Central memory CD4-positive, alpha-beta T cell (primary cell): Measurements from ENCODE around the gene ADCY2.
A peak's percentile ranks its signal among the peaks of the same experiment; 100 is the strongest.

Experiments
- DNase-seq: peaks from one replicate; pipeline ENCODE4 v3.0.0; 2022

ADCY2 gene

GRCh38 chr5:7668627-7669026, 272.7 kb downstream of the ADCY2 start:
- no peak for DNase-seq

GRCh38 chr5:7671381-7671993, 275.5 kb downstream of the ADCY2 start:
- DNase-seq, result no peak

GRCh38 chr5:7673658-7674057, 277.7 kb downstream of the ADCY2 start:
- no peak for DNase-seq

- DNase-seq, result no peak
Observed at GRCh38 chr5:7676455-7676854, 280.5 kb downstream of the ADCY2 start.

GRCh38 chr5:7678030-7678429, 282.1 kb downstream of the ADCY2 start:
- DNase-seq, result no peak

- DNase-seq, result no peak
Observed at GRCh38 chr5:7679663-7680062, 283.7 kb downstream of the ADCY2 start.

- no peak for DNase-seq
Observed at GRCh38 chr5:7680260-7680659, 284.3 kb downstream of the ADCY2 start.

- DNase-seq, result no peak
Observed at GRCh38 chr5:7682379-7682778, 286.4 kb downstream of the ADCY2 start.

GRCh38 chr5:7683753-7684152, 287.8 kb downstream of the ADCY2 start:
- DNase-seq, result no peak

- DNase-seq, result no peak
Observed at GRCh38 chr5:7684826-7685225, 288.9 kb downstream of the ADCY2 start.

GRCh38 chr5:7686794-7687193, 290.9 kb downstream of the ADCY2 start:
- no peak for DNase-seq

- DNase-seq, result no peak
Observed at GRCh38 chr5:7690557-7690956, 294.6 kb downstream of the ADCY2 start.

GRCh38 chr5:7705261-7705660, 309.3 kb downstream of the ADCY2 start:
- DNase-seq, result no peak

GRCh38 chr5:7705736-7706135, 309.8 kb downstream of the ADCY2 start:
- DNase-seq, result no peak

GRCh38 chr5:7706256-7706655, 310.3 kb downstream of the ADCY2 start:
- DNase-seq, result no peak

GRCh38 chr5:7714119-7714518, 318.2 kb downstream of the ADCY2 start:
- no peak for DNase-seq

GRCh38 chr5:7714697-7715096, 318.8 kb downstream of the ADCY2 start:
- DNase-seq, result no peak

- DNase-seq, result no peak
Observed at GRCh38 chr5:7717691-7718090, 321.8 kb downstream of the ADCY2 start.

GRCh38 chr5:7728076-7728475, 332.1 kb downstream of the ADCY2 start:
- no peak for DNase-seq

GRCh38 chr5:7741415-7742065, 345.6 kb downstream of the ADCY2 start:
- DNase-seq, result no peak

- no peak for DNase-seq
Observed at GRCh38 chr5:7742241-7742656, 346.3 kb downstream of the ADCY2 start.

- peak; percentile 4 for DNase-seq
Observed at GRCh38 chr5:7745882-7746610, 350.1 kb downstream of the ADCY2 start.

GRCh38 chr5:7747728-7748127, 351.8 kb downstream of the ADCY2 start:
- no peak for DNase-seq

GRCh38 chr5:7749626-7750025, 353.7 kb downstream of the ADCY2 start:
- no peak for DNase-seq
